Liver (tissue), 9 donors: ENCODE measurements around the gene COL21A1. TPM values are rescaled to one million over a fixed set of nuclear protein-coding genes. Genes with fewer than 3 reads are reported as not detected.

Experiments used
- DNase-seq: peaks from one replicate; pipeline ENCODE4 v3.0.0-alpha.2; 2017; ENCODE audit warnings: low spot score
- H3K27ac ChIP-seq, 2 donors: one replicate each; pipeline ENCODE4 v1.7.0; 2013; ENCODE audit warnings: inconsistent platforms in 2 of 2, low read length in 2 of 2, control low read depth in 1 of 2, low read depth in 1 of 2, mild to moderate bottlenecking in 1 of 2
- H3K27me3 ChIP-seq, 4 donors: one replicate each; pipeline versions ENCODE4 v1.6.1 to v1.7.0; 2013; ENCODE audit warnings: low read length in 3 of 4, inconsistent platforms in 1 of 4, mild to moderate bottlenecking in 1 of 4, moderate library complexity in 1 of 4; ENCODE audit not compliant: control insufficient read depth in 4 of 4, insufficient read depth in 4 of 4
- H3K36me3 ChIP-seq, 4 donors: one replicate each; pipeline versions ENCODE4 v1.6.1 to v1.7.0; 2013; ENCODE audit warnings: low read length in 3 of 4, mild to moderate bottlenecking in 3 of 4, low read depth in 1 of 4, moderate library complexity in 1 of 4; ENCODE audit not compliant: control insufficient read depth in 4 of 4, insufficient read depth in 3 of 4
- H3K4me1 ChIP-seq, 4 donors: one replicate each; pipeline versions ENCODE4 v1.6.1 to v1.7.0; 2013; ENCODE audit warnings: low read length in 3 of 4, mild to moderate bottlenecking in 3 of 4, moderate library complexity in 1 of 4; ENCODE audit not compliant: control insufficient read depth in 4 of 4, insufficient read depth in 4 of 4
- H3K4me3 ChIP-seq, 3 donors: one replicate each; pipeline versions ENCODE4 v1.6.1 to v1.7.0; 2013; ENCODE audit warnings: low read length in 3 of 3, control low read depth in 1 of 3, low read depth in 1 of 3, mild to moderate bottlenecking in 1 of 3
- H3K9ac ChIP-seq, 2 donors: one replicate each; pipeline ENCODE4 v1.7.0; 2013; ENCODE audit warnings: low read length in 2 of 2, mild to moderate bottlenecking in 2 of 2, moderate library complexity in 2 of 2, control low read depth in 1 of 2, low read depth in 1 of 2
- H3K9me3 ChIP-seq, 4 donors: one replicate each; pipeline versions ENCODE4 v1.6.1 to v1.7.0; 2013; ENCODE audit warnings: low read length in 3 of 4; ENCODE audit not compliant: control insufficient read depth in 4 of 4
- EGR1 ChIP-seq, 2 donors: IDR thresholded peaks; 2 replicates each; pipeline ENCODE4 v1.6.1; 2016 to 2018; ENCODE audit warnings: antibody characterized with exemption in 2 of 2, low read depth in 2 of 2
- FOXA1 ChIP-seq: IDR thresholded peaks from 2 replicates; pipeline ENCODE4 v1.6.1; 2016; ENCODE audit warnings: antibody characterized with exemption
- FOXA2 ChIP-seq: IDR thresholded peaks from 2 replicates; pipeline ENCODE4 v1.6.1; 2016; ENCODE audit warnings: antibody characterized with exemption
- GABPA ChIP-seq, 2 donors: IDR thresholded peaks in 1 of 2; conservative IDR thresholded peaks in 1 of 2; 2 replicates each; pipeline ENCODE4 v1.6.1; 2016; ENCODE audit warnings: antibody characterized with exemption in 2 of 2, mild to moderate bottlenecking in 1 of 2, moderate library complexity in 1 of 2
- HNF4A ChIP-seq, 2 donors: conservative IDR thresholded peaks; 2 replicates each; pipeline ENCODE4 v1.6.1; 2016; ENCODE audit warnings: antibody characterized with exemption in 2 of 2, mild to moderate bottlenecking in 2 of 2
- HNF4G ChIP-seq: IDR thresholded peaks from 2 replicates; pipeline ENCODE4 v1.6.1; 2016; ENCODE audit warnings: antibody characterized with exemption
- JUND ChIP-seq, 2 donors: IDR thresholded peaks; 2 replicates each; pipeline ENCODE4 v1.6.1; 2016; ENCODE audit warnings: antibody characterized with exemption in 2 of 2
- NR2F2 ChIP-seq: IDR thresholded peaks from 2 replicates; pipeline ENCODE4 v1.6.1; 2016; ENCODE audit warnings: antibody characterized with exemption
- RAD21 ChIP-seq, 2 donors: IDR thresholded peaks; 2 replicates each; pipeline ENCODE4 v1.6.1; 2016; ENCODE audit warnings: antibody characterized with exemption in 2 of 2, mild to moderate bottlenecking in 2 of 2
- RXRA ChIP-seq, 2 donors: IDR thresholded peaks; 2 replicates each; pipeline ENCODE4 v1.6.1; 2017 to 2018; ENCODE audit warnings: antibody characterized with exemption in 2 of 2, mild to moderate bottlenecking in 1 of 2
- SP1 ChIP-seq: IDR thresholded peaks from 2 replicates; pipeline ENCODE4 v1.6.1; 2018; ENCODE audit warnings: antibody characterized with exemption, mild to moderate bottlenecking
- TAF1 ChIP-seq: conservative IDR thresholded peaks from 2 replicates; pipeline ENCODE4 v1.6.1; 2016; ENCODE audit warnings: antibody characterized with exemption, mild to moderate bottlenecking
- YY1 ChIP-seq: IDR thresholded peaks from 2 replicates; pipeline ENCODE4 v1.6.1; 2016; ENCODE audit warnings: antibody characterized with exemption, mild to moderate bottlenecking
- WGBS: extraction: QIAGEN DNeasy Blood & Tissue Kit; methylation state at CpG from one replicate; pipeline ENCODE4 v1.1.7; 2013; 5-methylcytosine and 5-hydroxymethylcytosine counted together
- polyA plus RNA-seq, 2 donors: library from polyadenylated mRNA; stranded (reverse) in 1 of 2; unstranded in 1 of 2; fragments of 200-250 nt in 1 of 2; fragments of >200 nt in 1 of 2; fragmentation: Nextera tagmentation in 1 of 2; extraction: Ambion mirVana in 1 of 2; gene quantifications; one replicate each; pipeline versions ENCODE4 v1.2.1 to v1.2.3, GENCODE V29; 2013 to 2015
- total RNA-seq, 2 donors: library from RNA; depleted of rRNA; stranded (reverse); fragments of >200 nt; gene quantifications; one replicate each; pipeline ENCODE4 v1.2.3, GENCODE V29; 2014
- TF ChIP-seq, protein P1 (sequence below): IDR thresholded peaks from 2 replicates; pipeline ENCODE4 v1.6.1; 2016; ENCODE audit warnings: antibody characterized with exemption
- TF ChIP-seq, protein P2 (sequence below): IDR thresholded peaks from 2 replicates; pipeline ENCODE4 v1.6.1; 2016; ENCODE audit warnings: antibody characterized with exemption, mild to moderate bottlenecking
- TF ChIP-seq, protein P3 (sequence below): IDR thresholded peaks from 2 replicates; pipeline ENCODE4 v1.6.1; 2016; ENCODE audit warnings: antibody characterized with exemption
- TF ChIP-seq, protein P4 (sequence below): fragments of 150-350 bp; IDR thresholded peaks from 2 replicates; pipeline ENCODE4 v1.5.1; 2017; ENCODE audit warnings: improper control_type of control experiment, low read depth, low read length; ENCODE audit not compliant: missing input control
- TF ChIP-seq, protein P5 (sequence below): IDR thresholded peaks from 2 replicates; pipeline ENCODE4 v1.6.1; 2016; ENCODE audit warnings: antibody characterized with exemption
- donor health status: healthy.
- donor health status: healthy.
- donor health status: healthy.
- donor health status: healthy.
- donor health status: healthy.

The COL21A1 gene
- total and polyA plus RNA-seq, 4 donors = 0.48 to 1.3 (median 0.52) TPM

DNA sequence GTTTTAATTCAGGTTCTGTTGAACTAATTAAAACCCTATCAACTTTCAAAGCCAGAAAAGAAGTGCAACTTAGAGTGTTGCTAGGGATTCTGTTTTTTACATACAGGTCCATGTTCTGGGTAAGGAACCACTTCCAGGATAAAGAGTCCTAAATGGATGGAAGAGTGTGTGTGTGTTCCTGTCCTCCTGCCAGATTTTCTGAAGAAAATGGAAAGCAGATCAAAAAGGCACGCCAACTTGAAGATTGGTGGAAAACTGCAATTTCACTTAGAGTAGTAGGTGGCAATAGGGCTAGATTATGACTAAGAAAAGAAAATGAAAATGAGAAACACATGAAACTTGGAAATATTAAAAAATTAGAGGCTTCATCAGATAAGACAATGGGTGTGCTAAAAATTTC is 85.3 kb downstream of the COL21A1 start:
- DNase-seq = no peak
- Histone ChIP-seq H3K27me3 (no peaks in the 10 kb centered on the region), H3K4me3 (no peak overlapping the region), H3K36me3 (no peaks in the 10 kb centered on the region), H3K9ac (no peak overlapping the region), H3K4me1 (no peaks in the 10 kb centered on the region), H3K27ac (no peak overlapping the region), H3K9me3 (no peaks in the 10 kb centered on the region)
- TF ChIP-seq TAF1 = no peak
- no peak for TF ChIP-seq RAD21 (IDR thresholded peaks at IDR 0.05)
- no peak for TF ChIP-seq YY1
- no peak for TF ChIP-seq HNF4G
- no peak for TF ChIP-seq GABPA (IDR thresholded peaks at IDR 0.05 in 1 of 2, conservative IDR thresholded peaks at IDR 0.05 in 1 of 2)
- TF ChIP-seq, protein P1, sequence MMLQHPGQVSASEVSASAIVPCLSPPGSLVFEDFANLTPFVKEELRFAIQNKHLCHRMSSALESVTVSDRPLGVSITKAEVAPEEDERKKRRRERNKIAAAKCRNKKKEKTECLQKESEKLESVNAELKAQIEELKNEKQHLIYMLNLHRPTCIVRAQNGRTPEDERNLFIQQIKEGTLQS = no peak
- no peak for TF ChIP-seq RXRA (IDR thresholded peaks at IDR 0.05)
- TF ChIP-seq SP1 = no peak
- TF ChIP-seq, protein P2, sequence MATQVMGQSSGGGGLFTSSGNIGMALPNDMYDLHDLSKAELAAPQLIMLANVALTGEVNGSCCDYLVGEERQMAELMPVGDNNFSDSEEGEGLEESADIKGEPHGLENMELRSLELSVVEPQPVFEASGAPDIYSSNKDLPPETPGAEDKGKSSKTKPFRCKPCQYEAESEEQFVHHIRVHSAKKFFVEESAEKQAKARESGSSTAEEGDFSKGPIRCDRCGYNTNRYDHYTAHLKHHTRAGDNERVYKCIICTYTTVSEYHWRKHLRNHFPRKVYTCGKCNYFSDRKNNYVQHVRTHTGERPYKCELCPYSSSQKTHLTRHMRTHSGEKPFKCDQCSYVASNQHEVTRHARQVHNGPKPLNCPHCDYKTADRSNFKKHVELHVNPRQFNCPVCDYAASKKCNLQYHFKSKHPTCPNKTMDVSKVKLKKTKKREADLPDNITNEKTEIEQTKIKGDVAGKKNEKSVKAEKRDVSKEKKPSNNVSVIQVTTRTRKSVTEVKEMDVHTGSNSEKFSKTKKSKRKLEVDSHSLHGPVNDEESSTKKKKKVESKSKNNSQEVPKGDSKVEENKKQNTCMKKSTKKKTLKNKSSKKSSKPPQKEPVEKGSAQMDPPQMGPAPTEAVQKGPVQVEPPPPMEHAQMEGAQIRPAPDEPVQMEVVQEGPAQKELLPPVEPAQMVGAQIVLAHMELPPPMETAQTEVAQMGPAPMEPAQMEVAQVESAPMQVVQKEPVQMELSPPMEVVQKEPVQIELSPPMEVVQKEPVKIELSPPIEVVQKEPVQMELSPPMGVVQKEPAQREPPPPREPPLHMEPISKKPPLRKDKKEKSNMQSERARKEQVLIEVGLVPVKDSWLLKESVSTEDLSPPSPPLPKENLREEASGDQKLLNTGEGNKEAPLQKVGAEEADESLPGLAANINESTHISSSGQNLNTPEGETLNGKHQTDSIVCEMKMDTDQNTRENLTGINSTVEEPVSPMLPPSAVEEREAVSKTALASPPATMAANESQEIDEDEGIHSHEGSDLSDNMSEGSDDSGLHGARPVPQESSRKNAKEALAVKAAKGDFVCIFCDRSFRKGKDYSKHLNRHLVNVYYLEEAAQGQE = no peak
- no peak for TF ChIP-seq HNF4A (conservative IDR thresholded peaks at IDR 0.05)
- no peak for TF ChIP-seq NR2F2
- TF ChIP-seq, protein P3, sequence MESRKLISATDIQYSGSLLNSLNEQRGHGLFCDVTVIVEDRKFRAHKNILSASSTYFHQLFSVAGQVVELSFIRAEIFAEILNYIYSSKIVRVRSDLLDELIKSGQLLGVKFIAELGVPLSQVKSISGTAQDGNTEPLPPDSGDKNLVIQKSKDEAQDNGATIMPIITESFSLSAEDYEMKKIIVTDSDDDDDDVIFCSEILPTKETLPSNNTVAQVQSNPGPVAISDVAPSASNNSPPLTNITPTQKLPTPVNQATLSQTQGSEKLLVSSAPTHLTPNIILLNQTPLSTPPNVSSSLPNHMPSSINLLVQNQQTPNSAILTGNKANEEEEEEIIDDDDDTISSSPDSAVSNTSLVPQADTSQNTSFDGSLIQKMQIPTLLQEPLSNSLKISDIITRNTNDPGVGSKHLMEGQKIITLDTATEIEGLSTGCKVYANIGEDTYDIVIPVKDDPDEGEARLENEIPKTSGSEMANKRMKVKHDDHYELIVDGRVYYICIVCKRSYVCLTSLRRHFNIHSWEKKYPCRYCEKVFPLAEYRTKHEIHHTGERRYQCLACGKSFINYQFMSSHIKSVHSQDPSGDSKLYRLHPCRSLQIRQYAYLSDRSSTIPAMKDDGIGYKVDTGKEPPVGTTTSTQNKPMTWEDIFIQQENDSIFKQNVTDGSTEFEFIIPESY = no peak
- no peak for TF ChIP-seq FOXA2
- TF ChIP-seq EGR1 (IDR thresholded peaks at IDR 0.05; ENCODE audit: low read depth in 2 of 2) = no peak
- no peak for TF ChIP-seq FOXA1
- TF ChIP-seq, protein P4, sequence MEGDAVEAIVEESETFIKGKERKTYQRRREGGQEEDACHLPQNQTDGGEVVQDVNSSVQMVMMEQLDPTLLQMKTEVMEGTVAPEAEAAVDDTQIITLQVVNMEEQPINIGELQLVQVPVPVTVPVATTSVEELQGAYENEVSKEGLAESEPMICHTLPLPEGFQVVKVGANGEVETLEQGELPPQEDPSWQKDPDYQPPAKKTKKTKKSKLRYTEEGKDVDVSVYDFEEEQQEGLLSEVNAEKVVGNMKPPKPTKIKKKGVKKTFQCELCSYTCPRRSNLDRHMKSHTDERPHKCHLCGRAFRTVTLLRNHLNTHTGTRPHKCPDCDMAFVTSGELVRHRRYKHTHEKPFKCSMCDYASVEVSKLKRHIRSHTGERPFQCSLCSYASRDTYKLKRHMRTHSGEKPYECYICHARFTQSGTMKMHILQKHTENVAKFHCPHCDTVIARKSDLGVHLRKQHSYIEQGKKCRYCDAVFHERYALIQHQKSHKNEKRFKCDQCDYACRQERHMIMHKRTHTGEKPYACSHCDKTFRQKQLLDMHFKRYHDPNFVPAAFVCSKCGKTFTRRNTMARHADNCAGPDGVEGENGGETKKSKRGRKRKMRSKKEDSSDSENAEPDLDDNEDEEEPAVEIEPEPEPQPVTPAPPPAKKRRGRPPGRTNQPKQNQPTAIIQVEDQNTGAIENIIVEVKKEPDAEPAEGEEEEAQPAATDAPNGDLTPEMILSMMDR = no peak
- no peak for TF ChIP-seq JUND (IDR thresholded peaks at IDR 0.05)
- TF ChIP-seq, protein P5, sequence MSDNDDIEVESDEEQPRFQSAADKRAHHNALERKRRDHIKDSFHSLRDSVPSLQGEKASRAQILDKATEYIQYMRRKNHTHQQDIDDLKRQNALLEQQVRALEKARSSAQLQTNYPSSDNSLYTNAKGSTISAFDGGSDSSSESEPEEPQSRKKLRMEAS = no peak
- WGBS = 67% methylated on average over 1 of the region's 1 CpG
